Right lobe of liver (tissue), 6 donors: Measurements from ENCODE around the gene ULK1. TPM values are rescaled to one million over a fixed set of nuclear protein-coding genes. Genes with fewer than 3 reads are reported as not detected.

ENCODE experiments used
- ATAC-seq, 4 donors: fragments of 200-7000 bp; cut with Tn5 transposase; one replicate each; pipeline ENCODE4 v1.9.1; 2020; ENCODE audit warnings: mild to moderate bottlenecking in 4 of 4, moderate library complexity in 4 of 4
- DNase-seq, 3 donors: peaks; one replicate each; pipeline ENCODE4 v3.0.0-alpha.2; 2020
- H3K27ac ChIP-seq, 3 donors: fragments of 200-600 bp; one replicate each; pipeline ENCODE4 v1.8.0; 2022
- H3K27me3 ChIP-seq, 2 donors: fragments of 200-600 bp; one replicate each; pipeline ENCODE4 v1.8.0; 2022
- H3K36me3 ChIP-seq, 4 donors: fragments of 200-600 bp; sonication (generic) in 1 of 4; one replicate each; pipeline versions ENCODE4 v1.5.1 to v1.8.0; 2017 to 2022; ENCODE audit warnings: control low read depth in 1 of 4
- H3K4me1 ChIP-seq, 4 donors: fragments of 200-600 bp; sonication (generic) in 1 of 4; one replicate each; pipeline versions ENCODE4 v1.5.1 to v1.8.0; 2017 to 2022; ENCODE audit warnings: control low read depth in 1 of 4
- H3K4me3 ChIP-seq, 3 donors: fragments of 200-600 bp; one replicate each; pipeline ENCODE4 v1.8.0; 2022
- H3K9me3 ChIP-seq, 4 donors: fragments of 200-600 bp; sonication (generic) in 1 of 4; one replicate each; pipeline versions ENCODE4 v1.5.1 to v1.8.0; 2017 to 2022; ENCODE audit warnings: control low read depth in 1 of 4
- CTCF ChIP-seq, 4 donors: fragments of 200-600 bp in 3 of 4; fragments of 450-650 bp in 1 of 4; IDR thresholded peaks; one replicate each; pipeline versions ENCODE4 v1.5.1 to v1.8.0; 2016 to 2022; ENCODE audit warnings: antibody characterized with exemption in 4 of 4, mild to moderate bottlenecking in 2 of 4
- POLR2A ChIP-seq: fragments of 450-650 bp; IDR thresholded peaks from one replicate; pipeline ENCODE4 v1.6.1; 2017; ENCODE audit warnings: antibody characterized with exemption, mild to moderate bottlenecking
- WGBS: methylation state at CpG from one replicate; pipeline ENCODE4 v1.1.6; 2018; ENCODE audit warnings: low coverage, low lambda C conversion rate; ENCODE audit not compliant: insufficient coverage; ENCODE audit errors: missing lambda C conversion rate; 5-methylcytosine and 5-hydroxymethylcytosine counted together
- intact Hi-C, 2 donors: fragments of 100-400 bp; cut with DNase I; formaldehyde crosslinking; loops; one replicate each; pipeline versions ENCODE4 v1.11.2 to v1.14.1; 2022
- total RNA-seq, 6 experiments: library from RNA; depleted of rRNA in 2 of 6; stranded (reverse); fragments of >200 nt in 2 of 6; fragmentation: NEBNext Ultra II Directional in 3 of 6; extraction: Animal tissue kit (Norgen Biotek cat#: 25700) in 3 of 6; gene quantifications; one replicate each; pipeline versions ENCODE4 v1.1.0 to v1.2.4, GENCODE V29; 2016 to 2023
- donor health status: DM: no; HTN: yes; CAD: no.
- donor health status: DM: no; HTN: no; CAD: no.
- donor health status: DM: no; HTN: no; CAD: no.
- donor health status: DM: no; HTN: yes; CAD: no.
- donor health status: DM: no; HTN: yes; CAD: no.

Gene ULK1
- total RNA-seq, 6 experiments from 2014 or later: 14.5 to 39.0 (median 20.5) TPM

DNA sequence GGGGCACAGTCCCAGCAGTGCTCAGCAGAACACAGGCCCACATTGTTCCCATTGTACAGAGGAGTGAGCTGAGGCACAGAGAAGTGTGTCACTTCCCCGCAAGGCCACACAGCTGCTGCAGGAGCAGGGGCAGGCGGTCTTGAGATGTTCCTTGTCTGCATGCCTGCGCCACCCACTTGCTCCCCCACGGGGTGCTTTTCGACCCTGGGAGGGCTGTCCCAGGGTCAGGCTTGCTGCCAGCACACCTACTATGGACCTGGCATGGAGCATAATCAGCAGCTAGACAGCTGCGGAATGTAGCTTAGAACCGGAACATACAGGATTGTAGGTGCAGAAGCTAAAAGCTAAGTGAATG is 47.5 kb downstream of the ULK1 start:
- WGBS: 87% methylated on average over 3 of the region's 7 CpGs
- TF ChIP-seq CTCF (IDR thresholded peaks at IDR 0.05): no peak
- TF ChIP-seq POLR2A: no peak
- Histone ChIP-seq H3K36me3 (peaks cover 0 to 15% (median 1%) of the 10 kb centered on the region in 4 donors), H3K4me3 (no peak overlapping the region), H3K9me3 (no peaks in the 10 kb centered on the region), H3K27ac (no peak overlapping the region), H3K4me1 (no peaks in the 10 kb centered on the region), H3K27me3 (no peaks in the 10 kb centered on the region)
- intact Hi-C loops: loop anchor here in 1 of 2 donors (10.0 kb wide), 1 partner anchor 87 kb away; no protein-coding TSS in a partner anchor
- ATAC-seq (no peak), DNase-seq (no peak)

DNA sequence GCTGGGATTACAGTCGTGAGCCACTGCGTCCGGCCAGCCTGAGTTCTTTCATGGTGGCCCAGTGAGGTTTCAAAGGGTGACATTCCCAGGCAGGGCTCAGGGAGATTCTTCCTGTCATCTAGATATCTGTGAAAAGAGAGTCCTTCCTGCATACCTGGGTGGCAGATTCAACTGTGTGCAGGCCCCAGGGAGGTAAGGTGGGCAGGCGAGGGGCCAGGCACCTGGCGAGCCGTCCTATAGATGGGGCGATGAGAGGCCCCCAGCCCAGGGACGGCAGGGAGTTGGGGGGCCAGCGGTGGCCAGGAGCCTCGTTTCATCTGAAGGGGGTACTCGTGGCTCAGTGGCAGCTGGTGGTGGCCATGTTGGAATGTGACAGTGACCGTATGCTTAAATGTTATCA is 48.2 kb downstream of the ULK1 start:
- WGBS: 96% methylated on average over 5 of the region's 12 CpGs
- intact Hi-C loops: loop anchor here in 1 of 2 donors (10.0 kb wide), 1 partner anchor 88 kb away; no protein-coding TSS in a partner anchor
- DNase-seq: no peak

DNA sequence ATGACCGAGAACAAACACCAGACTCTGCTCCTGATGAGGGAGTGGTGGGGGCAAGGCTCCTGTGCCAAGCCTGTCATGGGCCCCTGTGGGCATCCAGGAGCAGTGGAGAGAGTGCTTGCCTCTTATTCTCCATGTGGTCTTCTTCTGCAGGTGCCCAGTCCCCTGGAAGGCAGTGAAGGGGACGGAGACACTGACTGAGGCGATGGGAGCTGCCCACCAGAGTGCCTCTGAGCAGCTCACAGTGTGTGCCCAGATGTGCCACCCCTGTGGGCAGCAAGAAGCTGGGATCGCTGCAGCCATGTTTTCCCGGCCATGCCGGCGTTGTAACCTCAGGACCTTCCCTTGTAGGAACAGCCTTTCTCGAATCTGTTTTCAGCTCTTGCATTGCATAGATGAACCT is 49.0 kb downstream of the ULK1 start:
- Histone ChIP-seq H3K36me3 (peaks cover 0 to 15% (median 1%) of the 10 kb centered on the region in 4 donors), H3K27ac (no peak overlapping the region), H3K9me3 (no peaks in the 10 kb centered on the region), H3K4me1 (no peaks in the 10 kb centered on the region), H3K4me3 (no peak overlapping the region), H3K27me3 (no peaks in the 10 kb centered on the region)
- ATAC-seq (no peak), DNase-seq (no peak)
- TF ChIP-seq CTCF (IDR thresholded peaks at IDR 0.05): no peak
- no peak for TF ChIP-seq POLR2A
- WGBS: no CpG with 5 or more reads among the region's 8 CpGs
- intact Hi-C loops: loop anchor here in 1 of 2 donors (10.0 kb wide), 1 partner anchor 89 kb away; no protein-coding TSS in a partner anchor

More for the DNA sequence above, 48.2 kb downstream of the ULK1 start:
- Histone ChIP-seq H3K9me3 (no peaks in the 10 kb centered on the region), H3K27ac (no peak overlapping the region), H3K4me3 (no peak overlapping the region), H3K27me3 (no peaks in the 10 kb centered on the region), H3K36me3 (peaks cover 0 to 15% (median 1%) of the 10 kb centered on the region in 4 donors), H3K4me1 (no peaks in the 10 kb centered on the region)
- no peak for TF ChIP-seq POLR2A
- no peak for TF ChIP-seq CTCF (IDR thresholded peaks at IDR 0.05)
- ATAC-seq: no peak

DNA sequence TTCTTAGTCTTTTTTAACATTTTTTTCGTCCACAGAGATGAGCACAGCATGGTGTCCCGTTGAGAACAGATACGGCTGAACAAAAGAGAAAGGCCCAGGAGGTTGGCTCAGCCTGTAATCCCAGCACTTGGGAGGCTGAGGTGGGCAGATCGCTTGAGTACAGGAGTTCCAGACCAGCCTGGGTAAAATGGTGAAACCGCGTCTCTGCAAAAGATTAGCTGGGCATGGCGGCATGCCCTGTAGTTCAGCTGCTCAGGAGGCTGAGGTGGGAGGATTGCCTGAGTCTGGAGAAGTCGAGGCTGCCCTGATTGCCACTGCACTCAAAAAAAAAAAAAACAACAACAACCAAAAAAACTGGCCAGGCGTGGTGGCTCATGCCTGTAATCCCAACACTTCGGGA is 49.5 kb downstream of the ULK1 start:
- DNase-seq: no peak
- no peak for TF ChIP-seq CTCF (IDR thresholded peaks at IDR 0.05)
- TF ChIP-seq POLR2A: no peak
- H3K4me3 ChIP-seq: no peak overlapping the region
- no peaks in the 10 kb centered on the region for H3K27me3 ChIP-seq
- intact Hi-C loops: loop anchor here in 1 of 2 donors (10.0 kb wide), 1 partner anchor 89 kb away; no protein-coding TSS in a partner anchor
- 94% methylated on average over 10 of the region's 10 CpGs for WGBS
- H3K9me3 ChIP-seq: no peaks in the 10 kb centered on the region
- no peak for ATAC-seq
- no peak overlapping the region for H3K27ac ChIP-seq
- peaks cover 0 to 15% (median 1%) of the 10 kb centered on the region in 4 donors for H3K36me3 ChIP-seq
- no peaks in the 10 kb centered on the region for H3K4me1 ChIP-seq
